Lower lobe of right lung (tissue), 2 donors: ENCODE data around the gene PAQR8. TPM values are rescaled to one million over a fixed set of nuclear protein-coding genes. Genes with fewer than 3 reads are reported as not detected.
"Not testable (repeated sequence)": the region's sequence is repeated elsewhere in the genome, so short reads cannot be mapped to it uniquely, and the experiment has no call there.

Experiments
- ATAC-seq, 2 donors: fragments of 200-7000 bp; cut with Tn5 transposase; one replicate each; pipeline ENCODE4 v1.9.1; 2020 to 2022; ENCODE audit warnings: mild to moderate bottlenecking in 2 of 2, moderate library complexity in 2 of 2
- DNase-seq: peaks from one replicate; pipeline ENCODE4 v3.0.0-alpha.2; 2020
- H3K27ac ChIP-seq: fragments of 200-600 bp; one replicate; pipeline ENCODE4 v1.8.0; 2022
- H3K27me3 ChIP-seq: fragments of 200-600 bp; one replicate; pipeline ENCODE4 v1.8.0; 2022; ENCODE audit warnings: low read depth
- H3K36me3 ChIP-seq: fragments of 200-600 bp; one replicate; pipeline ENCODE4 v1.8.0; 2022; ENCODE audit warnings: mild to moderate bottlenecking
- H3K4me1 ChIP-seq: fragments of 200-600 bp; one replicate; pipeline ENCODE4 v1.8.0; 2022
- H3K4me3 ChIP-seq: fragments of 200-600 bp; one replicate; pipeline ENCODE4 v1.8.0; 2022; ENCODE audit warnings: mild to moderate bottlenecking
- H3K9me3 ChIP-seq: fragments of 200-600 bp; one replicate; pipeline ENCODE4 v1.8.0; 2022
- CTCF ChIP-seq: fragments of 200-600 bp; IDR thresholded peaks from one replicate; pipeline ENCODE4 v1.8.0; 2022; ENCODE audit warnings: antibody characterized with exemption, mild to moderate bottlenecking
- intact Hi-C: fragments of 100-400 bp; cut with DNase I; formaldehyde crosslinking; loops from one replicate; pipeline ENCODE4 v1.11.0; 2022
- total RNA-seq: library from RNA; stranded (reverse); fragmentation: NEBNext Ultra II Directional; extraction: Animal tissue kit (Norgen Biotek cat#: 25700); gene quantifications from one replicate; pipeline ENCODE4 v1.2.1, GENCODE V29; 2021
- donor health status: DM: no; HTN: yes; CAD: no; lungs with severe emphysema.

Gene PAQR8
- total RNA-seq, 1 donor from 2014 or later = 6.8 TPM

GRCh38 chr6:52377538-52378221, 15.7 kb downstream of the PAQR8 start:
- peaks cover 4% of the 10 kb centered on the region for H3K4me1 ChIP-seq

DNA sequence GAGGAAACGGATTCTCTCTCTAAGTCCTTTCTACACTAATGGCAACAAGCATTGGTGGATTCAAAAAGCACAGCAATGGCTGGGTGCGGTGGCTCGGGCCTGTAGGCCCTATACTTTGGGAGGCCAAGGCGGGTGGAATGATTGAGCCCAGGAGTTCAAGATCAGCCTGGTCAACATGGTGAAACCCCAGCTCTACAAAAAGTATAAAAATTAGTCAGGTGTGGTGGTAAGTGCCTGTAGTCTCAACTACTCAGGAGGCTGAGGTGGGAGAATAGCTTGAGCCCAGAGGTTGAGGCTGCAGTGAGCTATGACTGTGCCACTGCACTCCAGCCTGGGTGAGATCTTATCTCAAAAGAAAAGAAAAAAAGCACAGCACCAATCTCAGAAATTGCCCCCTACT, 19.3 kb downstream of the PAQR8 start:
- no peak for TF ChIP-seq CTCF
- Histone ChIP-seq H3K36me3 (no peaks in the 10 kb centered on the region), H3K4me1 (peaks cover 4% of the 10 kb centered on the region), H3K9me3 (no peaks in the 10 kb centered on the region), H3K4me3 (no peak overlapping the region), H3K27ac (no peak overlapping the region), H3K27me3 (no peaks in the 10 kb centered on the region)
- intact Hi-C loops = no loop called here
- DNase-seq (no peak), ATAC-seq (no peak)

More at GRCh38 chr6:52377538-52378221, 15.7 kb downstream of the PAQR8 start:
- intact Hi-C loops = no loop called here
- Histone ChIP-seq H3K27ac (no peak overlapping the region), H3K9me3 (no peaks in the 10 kb centered on the region), H3K36me3 (no peaks in the 10 kb centered on the region), H3K4me3 (no peak overlapping the region), H3K27me3 (no peaks in the 10 kb centered on the region)
- ATAC-seq (no peak), DNase-seq (no peak)
- no peak for TF ChIP-seq CTCF

GRCh38 chr6:52384145-52384766, 22.3 kb downstream of the PAQR8 start:
- H3K27me3 ChIP-seq = no peaks in the 10 kb centered on the region
- H3K4me1 ChIP-seq = peaks cover 2% of the 10 kb centered on the region
- no peak overlapping the region for H3K27ac ChIP-seq
- ATAC-seq (no peak), DNase-seq (no peak)
- intact Hi-C loops = no loop called here
- TF ChIP-seq CTCF = no peak
- H3K36me3 ChIP-seq = no peaks in the 10 kb centered on the region
- no peak overlapping the region for H3K4me3 ChIP-seq
- H3K9me3 ChIP-seq = no peaks in the 10 kb centered on the region

DNA sequence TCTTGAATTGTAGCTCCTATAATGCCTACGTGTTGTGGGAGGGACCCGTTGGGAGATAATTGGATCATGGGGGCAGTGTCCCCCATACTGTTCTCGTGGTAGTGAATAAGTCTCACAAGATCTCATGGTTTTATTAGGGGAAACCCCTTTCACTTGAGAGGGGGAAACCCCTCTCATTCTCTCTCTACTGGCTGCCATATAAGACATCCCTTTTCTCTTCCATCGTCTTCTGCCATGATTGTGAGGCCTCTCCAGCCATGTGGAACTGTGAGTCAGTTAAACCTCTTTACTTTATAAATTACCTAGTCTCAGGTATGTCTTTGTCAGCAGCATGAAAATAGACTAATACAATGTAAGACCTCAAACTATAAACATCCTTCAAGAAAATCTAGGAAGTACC, 23.1 kb downstream of the PAQR8 start:
- no peak for TF ChIP-seq CTCF
- H3K9me3 ChIP-seq = no peaks in the 10 kb centered on the region
- H3K4me1 ChIP-seq = peaks cover 10% of the 10 kb centered on the region
- intact Hi-C loops = no loop called here
- H3K27me3 ChIP-seq = no peaks in the 10 kb centered on the region
- H3K27ac ChIP-seq = no peak overlapping the region
- DNase-seq (no peak), ATAC-seq (no peak)
- H3K36me3 ChIP-seq = no peaks in the 10 kb centered on the region
- H3K4me3 ChIP-seq = no peak overlapping the region

DNA sequence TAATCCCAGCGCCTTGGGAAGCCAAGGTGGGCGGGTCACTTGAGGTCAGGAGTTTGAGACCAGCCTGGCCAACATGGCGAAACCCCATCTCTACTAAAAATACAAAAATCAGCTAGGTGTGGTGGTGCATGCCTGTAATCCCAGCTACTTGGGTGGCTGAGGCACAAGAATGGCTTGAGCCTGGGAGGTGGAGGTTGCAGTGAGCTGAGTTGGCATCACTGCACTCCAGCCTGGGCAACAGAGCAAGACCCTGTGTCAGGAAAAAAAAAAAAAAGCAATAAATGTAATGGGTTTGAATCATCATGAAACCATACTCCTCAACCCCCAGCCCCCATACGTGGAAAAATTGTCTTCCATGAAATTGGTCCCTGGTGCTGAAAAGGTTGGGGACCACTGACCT, 26.2 kb downstream of the PAQR8 start:
- intact Hi-C loops, H3K27ac ChIP-seq, DNase-seq, H3K36me3 ChIP-seq, H3K9me3 ChIP-seq, H3K27me3 ChIP-seq, H3K4me3 ChIP-seq, ATAC-seq: not testable (repeated sequence)
- peaks cover 16% of the 10 kb centered on the region for H3K4me1 ChIP-seq

GRCh38 chr6:52388790-52389189, 26.8 kb downstream of the PAQR8 start:
- H3K4me3 ChIP-seq = no peak overlapping the region
- intact Hi-C loops = no loop called here
- H3K27me3 ChIP-seq = no peaks in the 10 kb centered on the region
- ATAC-seq (no peak), DNase-seq (no peak)
- no peak overlapping the region for H3K27ac ChIP-seq
- no peaks in the 10 kb centered on the region for H3K36me3 ChIP-seq
- H3K9me3 ChIP-seq = no peaks in the 10 kb centered on the region
- no peak for TF ChIP-seq CTCF
- H3K4me1 ChIP-seq = peaks cover 16% of the 10 kb centered on the region
